Smooth muscle cell of bladder (primary cell): Measurements from ENCODE around the gene SERPINA7. TPM values are rescaled to one million over a fixed set of nuclear protein-coding genes. Genes with fewer than 3 reads are reported as not detected.

Experiments
- total RNA-seq: library from RNA; depleted of rRNA; stranded (reverse); fragments of >200 nt; gene quantifications from 2 replicates; pipeline ENCODE4 v1.2.3, GENCODE V29; 2014

The SERPINA7 gene
- not detected in 2 replicates for total RNA-seq

GRCh38 chrX:106038625-106039024 is at the start of gene SERPINA7:
TSS of gene SERPINA7 (minus strand) at chrX:106038727. CDS start at chrX:106037058, 1,669 bp downstream.

Other genes with a start within 250 kb of the SERPINA7 start
- under 0.01 and 2.1 TPM in 2 replicates for gene NRK, start 216.2 kb downstream of the SERPINA7 start, total RNA-seq
- 0.74 TPM in 1 of 2 replicates, not detected in the other for gene PWWP3B, start 129.6 kb upstream of the SERPINA7 start, total RNA-seq